ENCODE results near the gene BOLL.
"Not testable (repeated sequence)": the region's sequence is repeated elsewhere in the genome, so short reads cannot be mapped to it uniquely, and the experiment has no call there.

BOLL gene

GRCh38 chr2:197784956-197785941 lies at the start of gene BOLL:
Gene BOLL, minus strand, starts transcription at chr2:197785319. Its CDS starts 3,469 bp downstream, at chr2:197781850.
- no peak for DNase-seq

DNA sequence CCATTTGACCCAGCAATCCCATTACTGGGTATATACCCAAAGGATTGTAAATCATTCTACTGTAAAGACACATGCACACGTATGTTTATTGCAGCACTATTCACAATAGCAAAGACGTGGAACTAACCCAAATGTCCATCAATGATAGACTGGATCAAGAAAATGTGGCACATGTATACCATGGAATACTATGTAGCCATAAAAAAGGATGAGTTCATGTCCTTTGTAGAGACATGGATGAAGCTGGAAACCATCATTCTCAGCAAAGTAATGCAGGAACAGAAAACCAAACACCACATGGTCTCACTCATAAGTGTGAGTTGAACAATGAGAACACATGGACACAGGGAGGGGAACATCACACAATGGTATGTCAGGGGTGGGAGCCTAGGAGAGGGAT lies 49.7 kb upstream of the BOLL start:
- DNase-seq, result not testable (repeated sequence)

DNA sequence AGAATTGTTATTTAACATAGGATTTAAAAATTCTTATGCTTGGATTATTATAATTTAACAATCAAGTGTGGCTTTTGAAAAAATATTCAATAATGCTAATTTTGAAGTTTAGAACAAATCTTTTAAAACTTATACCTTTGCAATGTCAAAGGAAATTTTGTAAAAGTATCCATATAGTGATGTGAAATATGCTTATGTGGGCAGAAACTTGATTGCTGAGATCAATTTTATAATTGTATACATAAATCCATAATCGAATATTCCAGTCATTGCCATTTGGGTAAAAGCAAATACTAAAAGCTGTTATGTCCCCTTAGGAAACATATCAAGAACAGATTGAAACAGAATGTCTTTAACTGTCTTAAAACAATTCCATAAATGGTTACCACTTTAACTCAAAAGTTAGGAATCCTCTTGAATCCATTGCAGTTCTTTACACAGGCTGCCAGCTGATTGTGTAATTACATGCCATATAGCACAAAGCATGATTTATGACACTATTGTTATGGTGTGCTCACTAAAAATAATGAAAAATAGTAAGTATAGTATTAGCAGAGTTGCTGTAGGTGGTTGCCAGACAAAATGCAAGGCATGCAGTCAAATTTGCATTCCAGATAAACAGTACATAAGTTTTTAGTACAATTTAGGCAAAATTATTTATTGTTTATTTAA lies 43.5 kb upstream of the BOLL start:
- DNase-seq, result no peak

DNA sequence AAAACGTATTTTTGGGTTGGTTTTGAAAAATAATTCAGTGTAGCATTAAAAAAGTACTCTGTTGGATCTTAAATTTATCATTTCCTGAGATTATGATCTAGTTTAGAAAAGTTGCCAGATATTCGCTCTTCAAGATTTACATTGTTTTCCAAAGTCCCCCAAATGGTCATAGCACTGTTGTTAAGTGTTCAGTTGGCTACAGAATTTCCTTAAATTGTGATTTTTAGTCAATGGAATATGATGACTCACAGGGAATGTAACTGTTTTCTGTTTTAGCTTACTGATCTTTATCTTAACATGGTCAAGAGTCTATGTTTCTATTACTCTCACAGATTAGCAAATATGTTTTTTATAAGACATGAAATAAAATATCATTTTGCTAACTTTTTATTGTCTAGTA lies 42.5 kb upstream of the BOLL start:
- DNase-seq, result no peak

- DNase-seq, result no peak
These were observed 37.2 kb upstream of the BOLL start for GRCh38 chr2:197822333-197822732.

DNA sequence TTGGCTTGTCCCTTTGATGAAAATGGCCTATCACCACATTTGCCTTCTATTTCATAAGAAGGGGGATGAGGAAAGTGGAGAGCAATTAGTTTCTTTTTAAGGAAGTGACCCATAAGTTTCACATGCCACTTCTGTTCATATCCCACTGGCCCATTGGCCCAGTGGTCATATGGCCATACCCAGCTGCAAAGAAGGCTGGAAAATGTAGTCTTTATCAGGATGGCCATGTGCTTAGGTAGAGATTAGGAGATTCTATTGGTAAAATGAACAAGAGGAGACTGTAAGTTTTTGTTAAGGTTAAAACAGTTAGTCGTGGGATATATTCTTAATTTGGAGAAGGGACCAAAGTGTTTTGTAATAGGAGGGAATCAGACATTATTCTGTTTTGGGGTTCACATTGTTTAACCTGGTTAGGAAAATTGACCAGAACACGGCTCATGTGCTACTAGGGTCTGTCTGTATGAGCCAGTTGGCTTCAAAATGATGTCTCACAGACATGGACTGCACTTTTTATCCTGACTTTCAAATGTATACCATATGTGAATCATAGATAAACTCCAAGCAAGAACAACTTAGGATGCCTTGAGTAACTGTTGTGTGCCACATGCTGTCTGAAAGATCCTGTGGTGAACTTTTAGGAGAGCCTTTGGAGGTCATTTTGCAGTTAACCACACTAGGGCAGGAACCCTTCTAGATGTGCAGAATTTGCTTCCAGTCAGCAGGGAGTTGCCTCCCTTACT lies 36.6 kb upstream of the BOLL start:
- DNase-seq, result no peak

- no peak for DNase-seq
These were observed 29.4 kb upstream of the BOLL start for GRCh38 chr2:197814526-197814925.

- no peak for DNase-seq
These were observed 28.1 kb upstream of the BOLL start for GRCh38 chr2:197813093-197813787.

DNA sequence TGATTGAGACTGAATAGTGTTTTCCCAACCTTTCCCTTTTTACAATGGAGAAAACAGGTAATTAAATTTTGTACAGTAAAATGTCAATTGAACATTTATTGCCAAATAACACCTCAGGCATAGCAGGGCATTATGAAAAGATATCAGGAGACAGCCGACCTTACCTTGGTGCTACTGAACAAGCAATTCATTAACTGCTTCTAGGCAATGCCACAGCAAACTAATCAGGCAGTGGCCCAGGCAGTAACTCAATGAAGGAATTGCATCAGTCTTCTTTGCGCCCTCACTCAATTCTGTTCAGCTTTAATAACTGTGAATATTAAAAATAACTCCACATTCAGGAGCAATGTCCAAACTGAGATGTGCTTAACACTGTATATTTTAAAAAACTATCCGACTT lies 25.4 kb upstream of the BOLL start:
- DNase-seq, result no peak

GRCh38 chr2:197810016-197810415 lies 24.9 kb upstream of the BOLL start:
- no peak for DNase-seq

DNA sequence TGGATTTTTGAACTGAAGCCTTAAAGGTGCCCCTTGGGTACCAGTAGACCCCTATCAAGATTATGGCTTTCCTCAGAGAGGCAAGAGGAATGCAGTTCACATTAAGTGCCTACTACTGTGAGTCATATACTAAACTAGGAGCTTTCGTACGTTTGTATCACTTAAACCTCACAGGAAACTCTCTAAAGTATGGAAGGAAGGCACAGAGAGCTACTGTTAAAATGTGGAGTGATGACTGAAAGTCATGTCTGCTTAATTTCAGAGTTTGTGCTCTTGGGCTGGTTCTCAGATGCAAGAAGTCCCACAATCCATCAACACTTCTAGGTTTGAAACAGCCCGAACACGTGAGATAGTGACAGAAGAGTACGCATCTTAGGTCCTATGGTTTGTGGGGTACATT lies 23.9 kb upstream of the BOLL start:
- no peak for DNase-seq

DNA sequence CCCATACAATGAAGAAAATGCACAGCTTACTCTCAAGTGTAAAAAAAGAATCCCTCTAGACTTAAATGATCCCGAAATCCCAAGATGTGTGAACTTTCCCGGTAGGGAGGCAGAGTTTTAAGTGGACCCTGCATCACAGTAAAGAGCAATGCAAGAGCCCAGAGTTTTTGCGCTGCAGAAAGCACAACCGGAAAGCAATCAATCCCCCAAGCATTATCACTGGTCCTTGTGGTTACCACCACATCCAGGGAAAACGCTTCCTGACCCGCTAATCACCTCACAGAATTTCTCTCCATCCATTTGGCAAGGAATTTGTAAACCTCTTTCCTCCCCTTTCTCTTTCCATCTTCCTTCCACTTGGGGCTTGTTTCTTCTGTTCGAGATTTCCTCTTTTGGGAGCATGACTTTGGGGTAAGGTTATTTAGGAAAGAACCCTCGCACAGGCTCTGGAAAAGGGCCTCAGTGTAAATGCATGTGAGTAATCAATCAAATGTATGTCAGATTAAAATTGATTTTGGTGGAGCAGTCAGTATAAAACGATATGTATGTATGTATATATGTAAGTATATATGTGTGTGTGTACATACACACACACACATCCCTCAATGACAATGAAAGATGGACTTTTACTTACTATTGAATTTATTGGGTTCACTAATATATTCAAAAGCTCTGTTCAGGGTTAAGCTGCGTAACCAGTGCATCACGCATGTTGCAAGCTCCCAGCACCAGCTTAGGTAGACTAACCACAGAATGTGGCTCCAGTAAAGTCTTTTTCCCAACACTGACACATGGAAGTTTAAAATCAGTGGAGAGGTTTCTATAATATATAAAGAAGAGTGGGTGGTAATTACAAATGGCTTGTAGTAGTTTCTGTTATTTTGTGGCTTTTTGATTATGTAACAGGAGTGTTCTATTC lies 20.9 kb upstream of the BOLL start:
- DNase-seq, result no peak

- DNase-seq, result peak; percentile 57
These were observed 19.9 kb upstream of the BOLL start for GRCh38 chr2:197804758-197805714.

DNA sequence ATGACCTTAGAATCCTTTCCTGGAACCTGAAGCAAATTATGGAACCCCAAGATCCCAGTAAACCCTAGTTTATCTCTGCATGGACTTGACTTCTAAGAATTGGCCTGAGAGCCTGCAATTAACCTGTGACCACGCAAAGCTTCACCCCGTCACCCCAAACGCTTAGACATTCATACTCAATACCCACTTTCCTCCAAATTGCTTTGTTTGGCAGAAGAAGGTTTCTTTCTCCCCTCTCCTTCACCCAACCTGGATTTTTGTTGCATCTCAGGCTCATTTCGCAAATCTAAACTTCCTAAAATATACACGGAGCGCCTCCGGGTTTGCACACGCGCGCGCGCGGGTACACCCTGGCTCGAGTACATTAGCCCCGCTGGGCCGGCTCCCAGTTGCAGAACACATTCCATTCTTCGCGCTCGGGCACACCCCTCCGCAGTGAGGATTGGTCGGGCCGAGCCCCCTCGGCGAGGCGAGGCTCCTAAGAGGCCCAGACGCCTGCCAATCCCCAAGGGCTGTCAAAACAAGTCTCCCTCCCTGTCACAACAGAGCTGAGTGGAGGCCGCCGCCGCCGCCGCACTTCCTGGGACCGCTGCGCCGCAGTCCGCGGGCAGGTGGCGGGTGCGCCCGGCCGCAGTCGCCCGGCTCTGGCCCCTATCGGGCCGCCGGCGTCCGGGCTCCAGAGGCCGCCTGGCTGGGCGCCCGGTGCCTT lies 19.1 kb upstream of the BOLL start, which contains the start of gene PLCL1:
TSS of gene PLCL1 (plus strand) at position 545 of the 709 bp plus-strand sequence.
- peak; percentile 91 for DNase-seq

GRCh38 chr2:197803033-197803444 lies 17.9 kb upstream of the BOLL start:
- DNase-seq, result peak; percentile 37

- DNase-seq, result no peak
These were observed 15.9 kb upstream of the BOLL start for GRCh38 chr2:197801033-197801432.

DNA sequence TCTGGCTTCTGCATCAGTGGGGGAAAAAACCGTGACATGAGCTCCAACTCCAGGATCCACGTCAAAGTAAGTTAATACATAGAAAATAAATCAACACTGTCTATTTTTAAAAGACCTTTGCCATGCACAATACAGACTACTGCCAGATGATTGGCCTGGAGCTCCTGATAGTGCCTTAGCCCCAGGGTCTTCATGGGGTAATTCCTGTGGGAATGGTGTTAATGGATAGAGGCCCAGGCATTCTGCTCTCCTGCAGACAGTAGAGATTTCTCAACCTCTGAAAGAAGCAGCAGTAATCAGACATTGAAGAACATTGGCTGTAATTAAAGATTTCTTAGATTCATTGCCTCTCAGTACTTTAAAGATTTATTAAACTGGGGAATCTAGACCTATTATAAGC lies 15.0 kb upstream of the BOLL start:
- no peak for DNase-seq

DNA sequence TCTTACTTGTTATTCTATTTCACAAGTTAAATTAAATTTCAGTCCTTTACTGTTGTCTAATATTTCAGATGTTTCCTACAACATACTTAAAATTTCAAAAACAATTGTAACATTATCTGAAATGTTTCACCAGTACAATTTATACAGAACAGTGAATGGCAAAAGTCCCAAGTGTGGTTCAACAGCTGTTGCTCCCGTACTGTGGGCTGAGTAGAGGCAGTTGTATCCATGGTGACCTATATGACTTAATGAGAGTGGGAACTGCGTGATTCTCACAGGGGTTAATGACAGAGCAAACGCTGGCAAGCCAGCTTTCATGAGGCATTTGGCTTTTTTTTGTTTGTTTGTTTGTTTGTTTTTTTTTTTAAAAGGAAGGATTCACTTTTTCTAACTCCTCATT lies 13.9 kb upstream of the BOLL start:
- DNase-seq, result no peak

DNA sequence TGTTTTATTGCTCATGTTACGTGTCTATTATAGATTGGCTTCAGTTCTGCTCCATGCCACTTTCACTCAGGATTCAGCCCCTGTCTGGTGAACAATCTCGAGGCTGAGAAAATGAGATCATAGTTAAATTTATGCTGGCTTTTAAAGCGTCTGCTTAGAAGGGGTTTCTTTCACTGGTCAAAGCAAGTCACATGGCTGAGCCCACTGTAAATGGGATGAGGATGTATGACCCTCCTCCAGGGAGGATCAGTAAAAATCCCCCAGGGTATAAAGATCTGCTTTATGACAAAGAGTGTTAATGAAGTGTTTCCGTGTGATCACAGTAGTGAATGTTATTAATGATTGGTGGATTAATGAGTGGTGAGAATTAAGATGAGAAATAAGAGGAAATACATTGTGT lies 13.1 kb upstream of the BOLL start:
- no peak for DNase-seq

GRCh38 chr2:197795277-197795676 lies 10.2 kb upstream of the BOLL start:
- no peak for DNase-seq

All from CD4-positive, alpha-beta T cell treated with Interleukin-17A for 4 hours (primary cell).